ENCODE results near the gene LDHAL6B.
"Not testable (repeated sequence)": the region's sequence is repeated elsewhere in the genome, so short reads cannot be mapped to it uniquely, and the experiment has no call there.

The LDHAL6B gene

DNA sequence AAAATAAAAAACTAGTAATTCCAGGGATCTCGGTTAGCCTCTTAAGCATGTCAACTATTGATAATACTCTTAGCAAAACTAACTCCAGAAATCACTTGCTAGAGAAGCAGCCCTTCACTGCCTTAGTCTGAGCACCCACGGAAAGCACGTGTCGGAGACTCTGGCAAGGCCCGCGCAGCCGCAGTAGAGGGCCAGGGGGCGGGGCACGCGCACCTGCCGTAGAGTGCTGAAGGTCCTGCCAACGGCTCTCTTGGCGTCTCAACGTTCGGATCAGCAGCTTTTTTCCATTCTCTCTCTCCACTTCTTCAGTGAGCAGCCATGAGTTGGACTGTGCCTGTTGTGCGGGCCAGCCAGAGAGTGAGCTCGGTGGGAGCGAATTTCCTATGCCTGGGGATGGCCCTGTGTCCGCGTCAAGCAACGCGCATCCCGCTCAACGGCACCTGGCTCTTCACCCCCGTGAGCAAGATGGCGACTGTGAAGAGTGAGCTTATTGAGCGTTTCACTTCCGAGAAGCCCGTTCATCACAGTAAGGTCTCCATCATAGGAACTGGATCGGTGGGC, at the start of gene LDHAL6B:
Gene LDHAL6B, plus strand, starts transcription at position 221 of the 561 bp plus-strand sequence. Its CDS starts 98 bp downstream, at position 319.
- Mint-ChIP-seq H3K27me3 (no peaks in the 10 kb centered on the region), H3K9me3 (no peaks in the 10 kb centered on the region), H3K27ac (peak within 1 kb of the TSS; percentile 10), H3K4me1 (peaks cover 9% of the 10 kb centered on the region), H3K4me3 (no peak within 1 kb of the TSS), H3K36me3 (peaks cover 69% of the 10 kb centered on the region)
- ATAC-seq: no peak

DNA sequence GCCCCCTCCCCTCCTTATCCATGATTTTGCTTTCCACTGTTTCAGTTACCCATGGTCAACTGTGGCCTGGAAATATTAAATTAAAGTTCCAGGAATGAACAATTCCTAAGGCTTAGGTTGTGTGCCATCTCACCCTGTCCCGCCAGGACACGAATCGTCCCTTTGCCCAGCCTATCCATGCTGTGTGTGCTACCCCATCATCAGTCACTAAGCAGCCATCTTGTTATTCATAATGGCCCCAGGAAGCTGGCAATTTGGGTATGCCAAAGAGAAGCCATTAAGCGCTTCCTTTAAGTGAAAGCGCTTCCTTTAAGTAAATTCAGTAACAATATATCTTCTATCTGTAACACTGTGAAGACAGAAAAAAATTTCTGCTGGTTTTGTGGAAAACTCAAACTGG, 49.2 kb upstream of the LDHAL6B start:
- Mint-ChIP-seq H3K9me3 (no peaks in the 10 kb centered on the region), H3K4me3 (no peak overlapping the region), H3K36me3 (peaks cover 63% of the 10 kb centered on the region), H3K27me3 (no peaks in the 10 kb centered on the region), H3K4me1 (no peaks in the 10 kb centered on the region), H3K27ac (no peak overlapping the region)
- ATAC-seq: no peak

DNA sequence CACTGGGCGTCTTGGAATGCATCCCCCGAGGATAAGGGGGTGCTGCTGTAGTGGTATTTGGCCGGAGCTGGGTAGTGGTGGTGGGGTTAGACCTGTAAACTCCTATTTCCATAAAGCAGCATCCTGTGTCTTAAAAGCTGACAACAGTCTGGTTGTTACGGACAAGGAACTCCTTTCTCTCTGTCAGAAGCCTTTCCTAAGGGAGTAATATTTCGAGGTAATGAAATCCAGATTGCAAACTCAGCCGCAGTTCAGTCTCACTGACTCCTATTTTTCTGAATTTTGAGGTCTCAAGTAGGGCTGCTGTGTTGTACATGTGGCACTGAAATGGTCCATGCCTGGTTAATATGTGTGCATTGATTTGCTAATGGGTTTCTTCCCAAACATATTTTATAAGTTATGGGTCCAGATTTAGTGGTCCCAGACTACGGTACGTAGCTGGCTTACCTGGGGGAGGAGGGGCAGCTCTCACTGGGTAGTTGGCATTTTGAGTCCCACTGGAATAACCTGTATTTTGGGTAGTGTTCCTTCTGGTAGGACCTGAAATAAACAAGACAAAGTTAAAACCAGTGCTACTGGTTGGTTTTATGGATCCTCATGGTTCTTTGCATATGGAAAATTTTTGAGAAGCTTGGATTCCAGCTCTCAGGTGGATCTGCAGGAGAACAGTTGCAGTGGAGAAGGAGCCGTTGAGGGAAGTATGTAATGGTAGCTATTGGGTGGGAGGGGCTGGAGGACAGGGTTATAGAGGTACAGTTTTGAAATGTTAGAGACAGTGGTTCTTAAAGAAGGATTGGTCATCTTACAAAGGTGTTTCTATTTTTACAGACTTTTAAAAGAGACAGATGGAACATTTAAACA, 48.6 kb upstream of the LDHAL6B start:
- no peak for ATAC-seq
- H3K4me3 Mint-ChIP-seq: no peak overlapping the region
- peaks cover 61% of the 10 kb centered on the region for H3K36me3 Mint-ChIP-seq
- no peak overlapping the region for H3K27ac Mint-ChIP-seq
- H3K27me3 Mint-ChIP-seq: no peaks in the 10 kb centered on the region
- no peaks in the 10 kb centered on the region for H3K9me3 Mint-ChIP-seq
- H3K4me1 Mint-ChIP-seq: no peaks in the 10 kb centered on the region

DNA sequence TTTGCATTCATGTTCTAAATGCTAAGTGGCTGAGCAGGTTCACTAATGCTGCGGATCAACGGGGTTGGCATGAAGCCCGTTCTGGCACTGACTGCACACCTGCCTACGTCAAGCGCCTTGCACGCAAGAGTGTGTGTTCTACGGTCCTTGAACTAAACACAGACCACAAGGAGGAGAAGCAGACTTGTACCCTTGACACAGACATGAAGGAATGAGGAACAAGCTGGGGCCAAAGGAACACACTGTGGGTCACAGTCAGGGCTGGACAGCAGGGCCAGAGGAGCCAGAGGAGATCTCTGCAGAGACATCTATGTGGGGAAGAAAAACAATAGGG, 48.0 kb upstream of the LDHAL6B start:
- Mint-ChIP-seq H3K27ac (no peak overlapping the region), H3K27me3 (no peaks in the 10 kb centered on the region), H3K36me3 (peaks cover 59% of the 10 kb centered on the region), H3K4me1 (no peaks in the 10 kb centered on the region), H3K9me3 (no peaks in the 10 kb centered on the region), H3K4me3 (no peak overlapping the region)
- ATAC-seq: no peak

DNA sequence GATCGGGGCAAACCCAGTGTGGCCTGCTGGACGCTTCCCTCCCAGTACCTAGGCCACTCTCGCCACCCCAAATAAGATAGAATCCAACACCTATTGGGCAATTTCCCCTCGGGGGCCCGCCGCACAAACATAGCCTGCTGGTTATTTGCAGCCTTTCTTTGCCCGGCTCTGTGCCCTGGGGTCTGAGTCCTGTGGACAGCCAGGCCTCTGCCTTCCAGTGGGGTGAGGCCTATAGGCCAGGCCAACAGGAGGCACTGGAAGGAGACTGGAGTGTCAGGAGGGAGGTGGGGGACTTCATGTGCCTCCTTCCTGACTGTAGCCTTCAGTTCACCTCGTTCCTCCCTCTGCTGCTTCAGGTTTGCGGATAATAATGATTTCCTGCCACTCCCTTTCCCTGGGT, 47.4 kb upstream of the LDHAL6B start:
- Mint-ChIP-seq H3K4me1 (no peaks in the 10 kb centered on the region), H3K27ac (no peak overlapping the region), H3K27me3 (no peaks in the 10 kb centered on the region), H3K9me3 (no peaks in the 10 kb centered on the region), H3K4me3 (no peak overlapping the region), H3K36me3 (peaks cover 57% of the 10 kb centered on the region)
- ATAC-seq: no peak

DNA sequence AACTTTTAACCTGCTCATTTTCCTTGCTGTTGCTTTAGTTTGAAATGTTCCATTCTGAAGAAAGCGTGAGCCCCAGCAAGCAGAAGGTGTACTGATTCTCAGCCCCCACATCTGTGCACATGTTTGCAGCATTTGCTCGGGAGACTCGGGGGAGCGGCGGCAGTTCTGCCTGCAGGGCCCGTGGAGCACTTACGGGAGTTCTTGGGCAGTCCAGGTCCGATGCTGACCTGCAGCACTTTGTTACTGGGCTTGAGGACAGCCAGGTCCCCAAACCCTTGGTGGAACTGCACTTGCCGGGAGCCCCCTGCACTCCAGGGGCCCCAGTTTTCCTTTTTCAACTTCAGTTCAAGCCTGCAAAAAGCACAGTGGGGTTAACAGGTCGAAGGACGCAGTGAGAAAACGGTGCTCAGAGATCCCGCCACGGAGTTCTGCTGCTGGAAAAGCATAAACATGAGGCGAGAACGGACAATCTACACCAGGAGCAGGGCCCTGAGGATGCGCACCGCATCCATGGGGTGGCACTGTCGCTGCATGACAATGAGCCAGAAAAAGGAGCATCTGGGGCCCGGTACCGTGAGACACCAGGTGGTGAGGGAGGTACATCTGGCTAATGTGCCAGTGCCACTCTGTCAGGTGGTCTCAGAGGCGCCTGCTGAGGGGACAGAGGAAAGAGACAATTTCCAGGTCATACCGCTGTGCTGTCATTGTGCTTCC, 45.6 kb upstream of the LDHAL6B start:
- H3K36me3 Mint-ChIP-seq: peaks cover 64% of the 10 kb centered on the region
- no peak for ATAC-seq

DNA sequence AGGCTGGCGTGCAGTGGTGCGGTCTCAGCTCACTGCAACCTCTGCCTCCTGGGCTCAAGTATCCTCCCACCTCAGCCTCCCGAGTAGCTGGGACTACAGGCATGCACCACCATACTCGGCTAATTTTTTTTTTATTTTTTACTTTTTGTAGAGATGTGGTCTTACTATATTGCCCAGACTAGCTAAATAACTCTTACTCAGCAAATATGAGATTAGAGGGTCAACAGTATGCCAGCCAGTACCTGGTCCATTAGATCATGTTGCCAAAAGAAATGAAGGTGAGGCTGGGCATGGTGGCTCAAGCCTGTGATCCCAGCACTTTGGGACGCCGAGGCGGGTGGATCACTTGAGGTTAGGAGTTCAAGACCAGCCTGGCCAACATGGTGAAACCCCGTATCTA, 44.6 kb upstream of the LDHAL6B start:
- not testable (repeated sequence) for H3K27ac Mint-ChIP-seq, H3K27me3 Mint-ChIP-seq, H3K4me1 Mint-ChIP-seq, ATAC-seq, H3K4me3 Mint-ChIP-seq, H3K9me3 Mint-ChIP-seq
- peaks cover 67% of the 10 kb centered on the region for H3K36me3 Mint-ChIP-seq

More for the DNA sequence above, 45.6 kb upstream of the LDHAL6B start:
- no peak overlapping the region for H3K4me3 Mint-ChIP-seq
- peaks cover 4% of the 10 kb centered on the region for H3K4me1 Mint-ChIP-seq
- no peaks in the 10 kb centered on the region for H3K27me3 Mint-ChIP-seq
- H3K27ac Mint-ChIP-seq: no peak overlapping the region
- H3K9me3 Mint-ChIP-seq: no peaks in the 10 kb centered on the region

DNA sequence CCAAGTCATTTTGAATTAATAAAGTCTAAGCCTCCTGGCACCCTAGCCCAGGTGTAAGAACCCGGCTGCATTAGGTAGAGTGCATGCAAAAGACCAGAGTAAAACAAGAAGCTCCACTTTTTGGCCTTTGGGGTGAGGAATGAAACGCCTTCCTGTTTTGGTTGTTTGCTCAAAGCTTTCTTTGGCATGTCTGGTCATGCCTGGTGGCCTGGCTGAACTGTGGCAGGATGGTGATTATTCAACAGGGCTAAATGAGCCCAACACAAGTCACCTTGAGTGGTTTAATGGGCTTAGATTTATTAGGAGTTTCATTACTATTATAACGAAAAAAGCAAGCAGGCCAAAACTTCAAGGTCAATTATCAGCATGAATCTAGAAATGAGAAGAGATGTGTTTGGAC, 40.9 kb upstream of the LDHAL6B start:
- no peak for ATAC-seq
- Mint-ChIP-seq H3K4me3 (no peak overlapping the region), H3K9me3 (no peaks in the 10 kb centered on the region), H3K27me3 (no peaks in the 10 kb centered on the region), H3K36me3 (peaks cover 58% of the 10 kb centered on the region), H3K4me1 (peaks cover 17% of the 10 kb centered on the region), H3K27ac (peak overlapping the region; percentile 48)

DNA sequence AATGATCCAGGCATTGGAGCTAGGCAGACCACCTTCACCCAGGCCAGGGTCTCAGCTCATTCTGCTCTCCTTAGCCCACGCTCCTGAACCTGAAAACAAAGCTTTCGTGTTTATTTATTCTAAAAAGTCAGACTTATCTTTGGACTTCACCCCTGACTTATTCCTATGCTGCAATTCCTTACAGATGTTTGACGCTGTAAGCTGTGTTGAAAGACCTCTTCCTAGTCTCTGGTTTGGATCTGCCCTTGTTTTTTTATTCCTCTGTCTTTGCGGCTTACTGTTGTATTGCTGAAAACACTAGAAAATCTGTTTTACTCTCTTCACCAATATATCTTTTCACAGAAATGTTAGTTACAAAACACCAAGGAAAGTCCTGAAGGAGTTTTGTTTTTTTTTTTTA, 40.5 kb upstream of the LDHAL6B start:
- H3K27me3 Mint-ChIP-seq: no peaks in the 10 kb centered on the region
- H3K4me3 Mint-ChIP-seq: no peak overlapping the region
- ATAC-seq: no peak
- peak overlapping the region; percentile 48 for H3K27ac Mint-ChIP-seq
- peaks cover 58% of the 10 kb centered on the region for H3K36me3 Mint-ChIP-seq
- peaks cover 17% of the 10 kb centered on the region for H3K4me1 Mint-ChIP-seq
- no peaks in the 10 kb centered on the region for H3K9me3 Mint-ChIP-seq

DNA sequence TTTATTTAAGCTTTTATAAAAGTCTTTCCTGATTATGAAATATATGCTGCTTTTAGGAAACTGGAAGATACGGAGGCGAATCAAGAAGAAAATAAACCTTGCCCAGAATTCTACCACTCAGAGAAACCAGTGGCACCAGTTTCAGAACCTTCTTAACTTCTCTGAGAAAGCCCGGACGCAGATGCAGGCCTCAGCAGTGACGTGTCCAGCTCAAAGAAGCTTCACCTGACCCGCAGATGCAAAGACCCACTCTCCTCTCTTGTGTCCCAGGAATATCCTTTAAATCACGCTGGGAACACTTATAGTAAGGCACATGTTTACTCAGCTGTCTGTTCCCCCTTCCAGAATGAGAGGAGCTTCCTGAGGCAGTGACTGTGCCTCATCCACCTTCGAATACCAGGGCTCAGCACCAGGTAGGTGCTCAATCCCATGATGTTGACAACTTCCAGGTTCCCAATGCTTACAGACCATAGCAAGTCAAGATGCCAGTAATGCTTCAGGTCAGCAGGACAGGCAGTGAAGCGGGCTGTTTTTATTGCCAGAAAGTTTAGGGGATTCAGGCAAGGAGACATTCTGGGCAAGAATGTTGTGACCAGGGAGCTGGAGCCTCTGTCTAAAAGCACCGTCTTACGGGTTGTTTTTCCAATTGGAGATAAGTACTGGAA, 39.9 kb upstream of the LDHAL6B start:
- Mint-ChIP-seq H3K27ac (peak overlapping the region; percentile 48), H3K4me3 (no peak overlapping the region), H3K4me1 (peaks cover 17% of the 10 kb centered on the region), H3K27me3 (no peaks in the 10 kb centered on the region), H3K9me3 (no peaks in the 10 kb centered on the region), H3K36me3 (peaks cover 53% of the 10 kb centered on the region)
- ATAC-seq: no peak

DNA sequence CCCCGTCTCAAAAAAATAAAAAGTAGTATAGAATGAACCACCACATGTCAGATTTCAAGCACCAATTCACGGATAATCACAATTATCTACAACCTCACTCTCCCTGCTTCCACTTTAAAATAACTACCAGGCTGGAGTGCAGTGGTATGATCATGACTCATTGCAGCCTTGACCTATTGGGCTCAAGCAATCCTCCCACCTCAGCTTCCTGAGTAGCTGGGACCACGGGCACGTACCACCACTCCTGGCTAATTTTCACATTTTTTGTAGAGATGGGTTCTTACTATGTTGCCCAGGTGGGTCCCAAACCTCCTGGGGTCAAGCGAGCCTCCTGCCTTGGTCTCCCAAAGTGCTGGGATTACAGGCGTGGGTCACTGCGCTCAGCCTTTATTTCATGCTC, 38.1 kb upstream of the LDHAL6B start:
- no peaks in the 10 kb centered on the region for H3K27me3 Mint-ChIP-seq
- H3K36me3 Mint-ChIP-seq: peaks cover 48% of the 10 kb centered on the region
- H3K4me1 Mint-ChIP-seq: peaks cover 17% of the 10 kb centered on the region
- ATAC-seq: no peak
- no peak overlapping the region for H3K27ac Mint-ChIP-seq
- no peak overlapping the region for H3K4me3 Mint-ChIP-seq
- H3K9me3 Mint-ChIP-seq: peaks cover under 1% of the 10 kb centered on the region

DNA sequence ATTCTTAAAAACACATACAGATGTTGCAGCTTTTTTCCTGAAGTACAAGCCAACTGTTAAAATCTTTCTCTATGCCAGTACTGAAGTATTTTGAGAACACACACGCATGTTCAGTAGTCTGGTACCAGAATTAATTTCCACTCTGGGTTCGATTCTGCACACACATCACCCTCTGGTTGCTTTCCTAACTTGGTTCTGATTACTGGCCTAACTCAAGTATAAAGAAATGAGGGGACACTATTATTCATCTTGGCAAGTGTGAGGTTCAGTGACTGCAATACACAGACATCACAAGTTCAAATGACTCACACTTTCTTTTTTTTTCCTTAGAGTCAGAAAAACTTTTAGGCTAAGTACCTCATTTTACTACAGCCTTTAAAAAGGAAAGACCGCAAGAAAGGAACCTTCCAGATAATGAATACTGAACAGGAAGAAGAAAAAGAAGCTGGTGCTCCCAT, 37.4 kb upstream of the LDHAL6B start:
- peak overlapping the region; percentile 86 for H3K27ac Mint-ChIP-seq
- H3K4me1 Mint-ChIP-seq: peaks cover 17% of the 10 kb centered on the region
- H3K27me3 Mint-ChIP-seq: no peaks in the 10 kb centered on the region
- peaks cover 50% of the 10 kb centered on the region for H3K36me3 Mint-ChIP-seq
- H3K9me3 Mint-ChIP-seq: peaks cover 3% of the 10 kb centered on the region
- no peak for ATAC-seq
- H3K4me3 Mint-ChIP-seq: no peak overlapping the region

DNA sequence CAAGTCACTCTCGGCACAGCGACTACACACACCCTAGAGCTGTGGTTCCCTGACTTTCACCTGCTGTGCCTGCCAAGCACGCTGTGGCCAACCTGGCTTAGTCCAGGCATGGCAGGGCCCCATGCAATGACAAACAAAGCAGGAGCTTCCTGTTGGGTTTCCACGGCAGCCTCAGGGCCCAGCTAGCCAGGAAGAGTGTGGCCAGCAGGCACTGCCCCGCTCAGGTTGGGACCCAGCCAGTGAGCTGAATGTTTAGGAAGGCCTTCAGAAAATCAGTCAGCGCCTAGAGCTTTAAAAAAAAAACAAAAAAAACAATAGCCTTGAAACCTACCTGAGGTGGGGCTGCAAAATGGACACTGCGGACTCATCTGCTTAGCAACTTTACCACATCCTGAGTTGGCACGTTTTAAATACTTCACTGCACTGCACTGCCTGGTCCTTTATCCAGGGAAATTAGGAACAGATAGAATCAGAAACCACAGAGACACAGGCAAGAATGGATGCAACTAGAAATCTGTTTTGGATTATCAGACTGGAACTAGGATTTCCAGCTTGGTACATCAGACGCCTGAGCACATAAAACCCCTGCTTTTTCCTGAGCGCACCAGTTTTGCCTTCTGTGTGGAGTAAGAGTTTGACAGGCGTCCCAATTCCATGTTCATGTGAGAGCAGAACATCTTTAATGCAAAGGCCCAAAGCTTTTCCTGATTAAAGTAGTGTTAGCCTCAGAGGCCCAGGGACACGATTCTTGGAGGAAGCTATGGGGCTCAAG, 36.2 kb upstream of the LDHAL6B start:
- H3K4me3 Mint-ChIP-seq: no peak overlapping the region
- ATAC-seq: no peak
- no peak overlapping the region for H3K27ac Mint-ChIP-seq
- H3K4me1 Mint-ChIP-seq: peaks cover 25% of the 10 kb centered on the region
- H3K27me3 Mint-ChIP-seq: no peaks in the 10 kb centered on the region
- H3K36me3 Mint-ChIP-seq: peaks cover 57% of the 10 kb centered on the region
- peaks cover 3% of the 10 kb centered on the region for H3K9me3 Mint-ChIP-seq

DNA sequence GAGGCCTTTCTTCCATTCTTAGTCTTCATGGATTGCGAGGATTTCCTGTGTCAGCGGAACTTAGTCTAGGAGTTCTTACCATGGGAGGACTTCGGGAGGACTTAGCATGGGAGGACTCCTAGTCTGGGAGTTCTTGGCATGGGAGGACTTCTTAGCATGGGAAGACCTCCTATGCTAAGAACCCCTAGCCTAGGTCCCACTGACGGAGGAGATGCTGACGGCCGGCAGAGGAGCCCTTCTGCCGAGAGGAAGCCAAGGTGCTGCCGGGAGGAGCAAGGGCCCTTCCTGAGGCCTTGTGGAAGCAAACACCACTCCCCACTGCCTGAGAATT, 35.6 kb upstream of the LDHAL6B start:
- H3K27me3 Mint-ChIP-seq: no peaks in the 10 kb centered on the region
- peaks cover 3% of the 10 kb centered on the region for H3K9me3 Mint-ChIP-seq
- H3K4me1 Mint-ChIP-seq: peaks cover 23% of the 10 kb centered on the region
- H3K27ac Mint-ChIP-seq: no peak overlapping the region
- no peak overlapping the region for H3K4me3 Mint-ChIP-seq
- ATAC-seq: no peak
- H3K36me3 Mint-ChIP-seq: peaks cover 58% of the 10 kb centered on the region
